ENCODE results near the gene ITPKB. TPM values are rescaled to one million over a fixed set of nuclear protein-coding genes. Genes with fewer than 3 reads are reported as not detected.

The ITPKB gene
- polyA plus RNA-seq, 1 experiment = 2.8 TPM

DNA sequence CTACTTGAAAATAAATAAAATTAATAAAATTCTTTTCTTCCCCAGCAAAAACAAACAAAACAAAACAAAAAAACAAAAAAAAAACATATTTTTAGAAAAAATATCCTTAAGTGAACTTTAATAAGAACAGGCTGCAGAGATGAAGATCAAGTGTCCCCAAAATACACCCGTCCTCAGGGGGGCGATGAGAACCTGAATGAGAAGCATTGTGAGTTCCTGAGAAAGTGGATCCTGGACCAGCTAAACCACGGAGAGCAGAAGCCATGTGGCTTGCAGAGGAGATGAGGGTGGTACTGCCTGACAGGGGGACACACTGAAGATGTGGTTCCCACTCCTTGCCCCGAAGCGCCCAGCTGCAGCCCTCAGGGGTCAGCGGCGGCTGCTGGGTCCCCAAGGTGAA, 89.3 kb downstream of the ITPKB start:
- TF ChIP-seq, protein P1, sequence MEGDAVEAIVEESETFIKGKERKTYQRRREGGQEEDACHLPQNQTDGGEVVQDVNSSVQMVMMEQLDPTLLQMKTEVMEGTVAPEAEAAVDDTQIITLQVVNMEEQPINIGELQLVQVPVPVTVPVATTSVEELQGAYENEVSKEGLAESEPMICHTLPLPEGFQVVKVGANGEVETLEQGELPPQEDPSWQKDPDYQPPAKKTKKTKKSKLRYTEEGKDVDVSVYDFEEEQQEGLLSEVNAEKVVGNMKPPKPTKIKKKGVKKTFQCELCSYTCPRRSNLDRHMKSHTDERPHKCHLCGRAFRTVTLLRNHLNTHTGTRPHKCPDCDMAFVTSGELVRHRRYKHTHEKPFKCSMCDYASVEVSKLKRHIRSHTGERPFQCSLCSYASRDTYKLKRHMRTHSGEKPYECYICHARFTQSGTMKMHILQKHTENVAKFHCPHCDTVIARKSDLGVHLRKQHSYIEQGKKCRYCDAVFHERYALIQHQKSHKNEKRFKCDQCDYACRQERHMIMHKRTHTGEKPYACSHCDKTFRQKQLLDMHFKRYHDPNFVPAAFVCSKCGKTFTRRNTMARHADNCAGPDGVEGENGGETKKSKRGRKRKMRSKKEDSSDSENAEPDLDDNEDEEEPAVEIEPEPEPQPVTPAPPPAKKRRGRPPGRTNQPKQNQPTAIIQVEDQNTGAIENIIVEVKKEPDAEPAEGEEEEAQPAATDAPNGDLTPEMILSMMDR (IDR thresholded peaks at IDR 0.05; ENCODE audit: low read depth, low read length) = peak; percentile 27; the same call in 1 of the 2 replicates
- no peaks in the 10 kb centered on the region for H3K9me3 ChIP-seq (ENCODE audit: control insufficient read depth, insufficient read depth, low read length)
- CTCF ChIA-PET = interaction anchor here (0.5 to 1.2 kb wide), 2 partner anchors 51 to 165 kb away, joined by 3 to 4 read pairs; no protein-coding TSS in a partner anchor

DNA sequence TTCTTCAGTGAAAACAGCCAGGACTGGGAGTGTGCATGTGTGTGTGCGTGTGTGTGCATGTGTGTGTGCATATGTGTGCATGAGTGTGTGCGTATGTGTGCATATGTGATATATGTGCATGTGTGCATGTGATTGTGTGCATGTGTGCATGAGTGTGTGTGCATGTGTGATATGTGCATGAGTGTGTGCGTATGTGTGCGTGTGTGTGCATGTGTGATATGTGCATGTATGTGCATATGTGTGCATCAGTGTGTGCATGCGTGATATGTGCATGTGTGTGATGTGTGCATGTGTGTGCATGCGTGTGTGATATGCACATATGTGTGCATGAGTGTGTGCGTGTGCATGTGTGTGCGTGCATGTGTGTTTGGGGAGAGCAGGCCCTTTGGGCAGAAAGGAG, 89.8 kb downstream of the ITPKB start:
- Histone ChIP-seq H3K27ac (ENCODE audit: low read depth, low read length) (no peak overlapping the region), H3K27me3 (ENCODE audit: control insufficient read depth, insufficient read depth, low read length) (no peaks in the 10 kb centered on the region), H3K4me3 (ENCODE audit: low read depth, low read length) (no peak overlapping the region), H3K9me3 (ENCODE audit: control insufficient read depth, insufficient read depth, low read length) (no peaks in the 10 kb centered on the region)
- no peak for DNase-seq (ENCODE audit: low read depth, low spot score)
- CTCF ChIA-PET = interaction anchor here (0.5 to 1.4 kb wide), 3 partner anchors 14 to 166 kb away, joined by 3 to 4 read pairs (median 4); no protein-coding TSS in a partner anchor
- TF ChIP-seq, protein P1 (IDR thresholded peaks at IDR 0.05; ENCODE audit: low read depth, low read length) = no peak
- POLR2A ChIA-PET = no interaction called here

More for the DNA sequence above, 89.3 kb downstream of the ITPKB start:
- no peak overlapping the region for H3K27ac ChIP-seq (ENCODE audit: low read depth, low read length)
- no peaks in the 10 kb centered on the region for H3K27me3 ChIP-seq (ENCODE audit: control insufficient read depth, insufficient read depth, low read length)
- no peak for DNase-seq (ENCODE audit: low read depth, low spot score)
- POLR2A ChIA-PET = no interaction called here
- H3K4me3 ChIP-seq (ENCODE audit: low read depth, low read length) = no peak overlapping the region

DNA sequence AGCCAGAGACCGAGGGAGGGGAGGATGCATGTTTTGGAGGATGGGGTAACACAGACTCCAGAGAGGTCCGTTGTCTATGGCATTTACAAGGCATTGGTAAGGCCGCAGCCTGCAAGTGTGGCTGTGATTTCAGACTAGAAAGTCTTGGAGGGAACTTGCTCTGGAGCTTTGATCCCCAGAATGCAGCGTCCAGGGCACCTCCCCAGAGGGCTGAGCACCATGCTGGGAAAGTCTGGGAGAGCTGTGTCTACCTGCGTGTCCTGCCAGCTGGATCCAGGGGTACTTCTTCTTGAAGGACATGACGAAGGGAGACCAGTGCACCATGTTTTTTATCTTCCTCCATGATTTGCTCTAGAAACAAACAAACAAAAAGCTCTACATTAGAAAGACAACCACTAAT, 90.7 kb downstream of the ITPKB start:
- TF ChIP-seq, protein P1 (IDR thresholded peaks at IDR 0.05; ENCODE audit: low read depth, low read length) = no peak
- CTCF ChIA-PET = interaction anchor here (1.4 kb wide), 1 partner anchor 13 kb away, joined by 4 read pairs; no protein-coding TSS in a partner anchor
- no peaks in the 10 kb centered on the region for H3K9me3 ChIP-seq (ENCODE audit: control insufficient read depth, insufficient read depth, low read length)
- no peak overlapping the region for H3K27ac ChIP-seq (ENCODE audit: low read depth, low read length)
- no peak overlapping the region for H3K4me3 ChIP-seq (ENCODE audit: low read depth, low read length)
- POLR2A ChIA-PET = no interaction called here
- no peaks in the 10 kb centered on the region for H3K27me3 ChIP-seq (ENCODE audit: control insufficient read depth, insufficient read depth, low read length)
- no peak for DNase-seq (ENCODE audit: low read depth, low spot score)

DNA sequence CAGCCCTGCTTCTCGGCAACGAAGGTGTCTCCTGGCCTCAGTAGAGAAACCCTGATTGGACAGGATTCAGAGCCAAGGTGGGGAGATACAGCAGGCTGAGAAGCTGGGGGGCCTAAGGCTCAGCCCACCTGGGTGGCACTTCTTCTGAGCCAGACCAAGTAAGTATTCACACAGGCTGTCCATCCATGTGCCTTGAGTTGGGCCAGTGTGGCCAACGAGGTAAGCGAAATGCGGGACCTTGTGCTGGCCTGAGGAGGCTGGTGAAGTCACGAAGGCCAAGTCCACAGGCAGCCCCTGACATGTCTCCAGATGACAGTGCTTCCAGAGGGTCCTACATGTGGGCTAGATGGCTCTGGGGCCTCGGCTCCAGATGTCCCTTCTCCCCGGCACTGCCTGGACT, 91.4 kb downstream of the ITPKB start:
- TF ChIP-seq, protein P1 (IDR thresholded peaks at IDR 0.05; ENCODE audit: low read depth, low read length) = no peak
- DNase-seq (ENCODE audit: low read depth, low spot score) = no peak
- Histone ChIP-seq H3K9me3 (ENCODE audit: control insufficient read depth, insufficient read depth, low read length) (no peaks in the 10 kb centered on the region), H3K27ac (ENCODE audit: low read depth, low read length) (no peak overlapping the region), H3K27me3 (ENCODE audit: control insufficient read depth, insufficient read depth, low read length) (no peaks in the 10 kb centered on the region), H3K4me3 (ENCODE audit: low read depth, low read length) (no peak overlapping the region)
- ChIA-PET CTCF (interaction anchor here (1.4 kb wide), 1 partner anchor 13 kb away, joined by 4 read pairs; no protein-coding TSS in a partner anchor), POLR2A (no interaction called here)

DNA sequence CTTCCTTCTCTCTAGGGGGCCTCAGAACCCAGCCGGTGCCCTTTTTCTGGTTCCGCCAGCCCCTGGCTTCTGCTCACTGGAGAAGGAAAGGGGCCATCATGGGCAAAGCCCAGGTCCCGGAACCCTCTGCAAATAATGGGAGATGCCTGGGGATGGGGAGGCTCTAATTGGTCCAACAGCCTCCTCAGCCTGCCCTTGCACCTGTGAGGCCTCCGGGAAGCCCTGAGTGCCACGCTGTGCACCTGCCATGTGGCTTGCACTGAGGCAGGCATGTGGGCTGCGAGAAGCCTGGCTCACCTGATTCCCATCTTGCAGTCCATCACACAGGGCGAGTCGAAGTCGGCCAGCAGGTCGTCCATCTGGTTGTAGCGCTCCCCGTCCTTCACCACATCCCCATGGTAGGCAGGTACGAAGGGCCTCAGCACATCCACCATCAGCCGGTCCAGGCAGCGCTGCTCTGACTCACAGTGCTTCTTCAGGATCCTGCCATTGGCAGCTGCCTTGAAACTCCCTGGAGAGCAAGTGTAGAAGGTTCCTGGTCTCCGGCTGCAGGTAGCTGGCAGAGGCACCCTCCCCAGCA, 92.1 kb downstream of the ITPKB start:
- DNase-seq (ENCODE audit: low read depth, low spot score) = no peak
- H3K27ac ChIP-seq (ENCODE audit: low read depth, low read length) = no peak overlapping the region
- no peaks in the 10 kb centered on the region for H3K9me3 ChIP-seq (ENCODE audit: control insufficient read depth, insufficient read depth, low read length)
- TF ChIP-seq, protein P1 (IDR thresholded peaks at IDR 0.05; ENCODE audit: low read depth, low read length) = no peak
- no peak overlapping the region for H3K4me3 ChIP-seq (ENCODE audit: low read depth, low read length)
- CTCF ChIA-PET = no interaction called here
- POLR2A ChIA-PET = no interaction called here
- no peaks in the 10 kb centered on the region for H3K27me3 ChIP-seq (ENCODE audit: control insufficient read depth, insufficient read depth, low read length)
